GM18498 (cell line): Measurements from ENCODE around the gene SEMA3C.

Source experiments
- ATAC-seq: cut with Tn5 transposase; IDR thresholded peaks from one replicate; pipeline ENCODE4 v1.9.1; 2021; ENCODE audit warnings: mild to moderate bottlenecking, moderate library complexity; ENCODE audit not compliant: unreplicated experiment

The SEMA3C gene

DNA sequence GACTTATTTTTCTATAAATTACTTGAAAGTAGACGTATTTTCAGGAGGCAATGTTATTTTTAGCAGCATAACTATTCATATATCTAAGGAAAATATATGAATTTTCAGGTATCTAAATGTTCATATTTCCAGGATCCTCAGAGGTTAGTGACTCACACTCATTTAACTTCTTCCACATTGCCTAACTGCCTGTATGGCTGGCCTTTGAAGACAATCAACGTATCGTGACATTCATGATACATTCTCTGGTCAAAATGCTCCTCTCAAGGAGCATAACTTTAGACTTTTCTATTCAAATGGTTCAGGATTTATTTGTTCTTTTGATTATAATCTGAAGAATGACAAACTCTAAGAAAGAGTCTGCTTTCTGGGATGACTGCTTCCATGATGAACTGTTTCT, 89.3 kb downstream of the SEMA3C start:
- no peak for ATAC-seq

DNA sequence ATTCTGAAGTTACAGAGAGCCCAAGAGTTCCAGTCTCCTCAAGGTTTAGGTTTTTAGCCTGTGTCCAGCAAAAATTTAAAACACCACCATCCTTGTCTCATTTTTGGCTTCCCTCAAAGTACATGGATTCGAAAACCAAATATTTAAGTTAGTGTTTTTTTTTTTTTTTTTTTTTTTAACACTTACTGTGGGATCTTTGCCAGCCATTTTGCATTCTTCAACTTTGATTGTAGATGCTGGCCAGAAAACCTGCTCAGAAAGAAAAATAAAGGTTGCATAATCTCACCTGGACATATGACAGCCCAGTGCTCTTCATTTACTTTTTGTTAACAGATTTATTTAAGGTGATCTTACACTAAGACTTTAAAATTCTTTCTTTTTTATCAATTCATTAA, 91.6 kb downstream of the SEMA3C start:
- ATAC-seq, result no peak

DNA sequence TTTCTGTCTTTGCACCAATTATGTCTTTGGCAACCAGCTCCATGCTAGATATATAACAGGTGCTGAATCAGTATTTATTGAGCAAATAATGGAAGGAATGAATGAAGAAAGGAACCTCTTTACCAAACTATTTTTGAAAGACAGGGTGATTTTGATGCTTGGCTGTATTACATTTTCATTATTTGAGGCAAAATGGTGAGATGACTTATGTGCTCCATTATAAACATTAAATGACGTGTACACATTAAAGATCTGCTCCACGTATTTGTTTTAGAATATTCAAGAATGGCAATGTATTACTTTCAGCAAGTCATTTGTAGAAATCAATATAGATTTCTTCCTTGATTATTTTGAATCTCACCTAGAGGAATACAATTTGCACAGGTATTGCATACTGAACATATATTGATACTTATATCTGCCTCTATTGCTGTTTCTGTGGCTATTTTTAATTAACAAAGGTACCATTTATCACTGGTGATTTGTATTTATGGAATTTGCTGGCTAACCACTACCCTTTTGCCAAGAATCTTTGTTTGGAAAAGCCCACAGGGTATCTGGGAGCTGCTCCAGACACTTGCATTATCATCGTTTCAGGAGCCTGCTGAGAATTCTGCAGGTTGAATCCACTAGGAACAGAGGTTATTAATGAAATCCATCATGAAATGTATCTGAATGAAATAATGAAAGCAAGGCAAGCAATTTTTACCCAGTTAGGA, 92.2 kb downstream of the SEMA3C start:
- no peak for ATAC-seq

DNA sequence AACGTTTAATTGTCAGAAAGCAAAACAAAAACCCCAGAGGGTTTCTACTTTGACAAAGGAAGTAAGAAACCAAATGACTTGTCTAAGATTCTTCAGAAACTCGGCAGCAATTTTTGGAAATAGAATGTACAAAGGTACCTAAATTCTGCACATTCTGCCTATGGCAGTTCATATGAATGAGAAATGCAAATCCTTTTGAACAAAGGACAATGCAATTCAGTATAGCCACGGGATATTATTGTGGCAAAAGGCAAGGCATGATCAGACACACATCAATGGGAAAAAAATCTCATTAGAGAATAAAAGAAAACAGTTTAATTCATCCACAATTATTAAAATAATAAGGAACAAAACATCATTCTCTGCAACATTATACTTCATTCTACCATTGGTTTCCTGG, 93.4 kb downstream of the SEMA3C start:
- no peak for ATAC-seq

DNA sequence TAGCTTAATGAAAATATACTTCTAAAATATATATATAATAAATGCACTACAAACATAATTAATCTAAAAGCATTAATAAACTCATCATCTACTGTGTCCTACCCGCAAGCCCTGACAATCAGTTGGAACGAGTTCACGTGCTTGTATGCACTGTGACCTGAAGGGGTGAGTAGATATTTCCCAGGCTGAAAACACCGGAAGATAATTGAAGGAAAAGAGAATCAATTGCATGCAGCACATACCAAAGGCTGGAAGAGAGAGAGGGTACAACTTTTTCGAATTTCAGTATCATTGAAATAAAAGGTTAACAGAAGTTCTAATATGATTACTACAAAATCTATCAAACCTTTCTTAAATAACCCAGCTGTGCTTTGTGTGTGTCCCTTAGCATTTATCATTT, 94.6 kb downstream of the SEMA3C start:
- no peak for ATAC-seq

DNA sequence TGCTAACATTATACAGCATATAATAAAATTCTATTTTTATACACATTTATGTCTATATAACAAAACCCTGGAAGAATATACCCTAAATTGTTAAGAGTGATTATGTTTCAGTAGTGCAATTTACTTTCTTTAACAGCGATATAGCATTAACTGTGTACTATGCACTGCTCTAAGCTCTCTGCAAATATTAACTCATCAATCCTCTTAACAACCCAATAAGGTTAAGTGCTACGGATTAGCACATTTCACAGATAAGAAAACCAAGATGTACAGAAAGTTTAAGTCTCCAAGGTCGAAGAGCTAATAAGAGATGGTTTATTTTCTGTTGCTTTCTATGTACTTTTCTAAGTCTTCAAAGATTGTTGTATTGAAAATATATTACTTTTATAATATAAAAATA, 95.8 kb downstream of the SEMA3C start:
- no peak for ATAC-seq

DNA sequence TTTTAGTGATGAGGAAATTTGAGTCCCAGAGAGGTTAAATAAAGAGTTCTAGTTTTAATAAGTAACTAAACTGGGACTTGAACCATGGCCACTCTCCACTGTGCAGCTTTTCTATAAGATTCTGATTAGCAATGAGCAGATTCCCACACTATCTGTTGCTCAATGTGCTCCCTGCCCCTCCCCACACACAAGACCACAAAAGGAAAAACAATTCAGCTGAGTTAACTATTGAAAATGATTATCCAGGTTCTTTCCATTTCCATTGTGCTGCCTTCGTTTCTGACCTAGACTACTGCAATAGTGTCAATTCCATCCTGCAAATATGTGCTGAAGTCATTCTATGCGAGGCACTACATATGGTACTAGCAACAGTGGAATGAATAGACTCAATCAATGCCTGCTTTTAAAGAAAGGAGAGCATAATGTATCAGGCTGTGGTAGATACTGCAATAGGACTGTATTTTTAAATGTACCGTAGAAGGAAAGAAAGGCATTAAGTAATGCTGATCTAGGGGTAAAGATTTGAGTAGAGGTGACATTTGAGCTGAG, 97.0 kb downstream of the SEMA3C start:
- no peak for ATAC-seq

- no peak for ATAC-seq
Observed at GRCh38 chr7:80819503-80819902, 99.3 kb downstream of the SEMA3C start.

DNA sequence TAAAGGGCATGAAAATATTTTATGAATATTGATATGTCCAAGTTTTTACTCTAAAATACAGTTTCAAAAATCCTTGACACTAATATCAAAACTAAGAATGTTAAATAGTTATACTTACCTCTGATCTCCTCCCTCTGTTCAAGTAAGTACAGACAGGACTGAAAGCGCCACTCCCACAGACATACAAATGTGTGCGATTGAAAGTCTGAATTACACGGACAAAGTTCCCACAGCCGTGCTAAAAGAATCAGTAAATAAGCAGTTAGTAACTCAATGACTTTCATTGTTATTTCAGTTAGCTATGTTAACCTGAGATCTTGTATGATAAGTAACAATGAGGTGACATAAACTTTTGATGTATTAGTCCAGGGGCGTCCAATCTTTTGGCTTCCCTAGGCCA, 100.7 kb downstream of the SEMA3C start:
- no peak for ATAC-seq

DNA sequence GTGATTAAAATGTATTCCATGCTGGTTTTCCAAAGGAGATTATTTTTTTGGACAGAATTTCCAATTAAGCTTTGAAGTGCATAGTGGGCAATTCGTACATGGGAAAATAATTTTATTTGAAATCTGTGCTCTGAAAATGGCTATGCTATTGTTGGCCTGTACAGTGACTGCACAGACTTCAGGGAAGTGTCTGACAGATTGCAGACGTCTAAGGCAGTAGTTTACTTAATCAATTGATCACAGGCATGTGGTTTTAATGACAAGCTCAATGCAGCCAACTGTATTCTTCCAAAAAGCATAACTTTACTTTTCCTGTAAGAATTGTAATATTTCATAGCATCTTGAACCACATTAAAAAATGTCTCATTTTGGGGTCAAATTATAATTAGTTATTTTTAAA, 102.0 kb downstream of the SEMA3C start:
- no peak for ATAC-seq

- no peak for ATAC-seq
Observed at GRCh38 chr7:80815733-80816132, 103.1 kb downstream of the SEMA3C start.

GRCh38 chr7:80809545-80809944, 109.3 kb downstream of the SEMA3C start:
- no peak for ATAC-seq

- ATAC-seq, result no peak
Observed at GRCh38 chr7:80807166-80807900, 111.5 kb downstream of the SEMA3C start.

DNA sequence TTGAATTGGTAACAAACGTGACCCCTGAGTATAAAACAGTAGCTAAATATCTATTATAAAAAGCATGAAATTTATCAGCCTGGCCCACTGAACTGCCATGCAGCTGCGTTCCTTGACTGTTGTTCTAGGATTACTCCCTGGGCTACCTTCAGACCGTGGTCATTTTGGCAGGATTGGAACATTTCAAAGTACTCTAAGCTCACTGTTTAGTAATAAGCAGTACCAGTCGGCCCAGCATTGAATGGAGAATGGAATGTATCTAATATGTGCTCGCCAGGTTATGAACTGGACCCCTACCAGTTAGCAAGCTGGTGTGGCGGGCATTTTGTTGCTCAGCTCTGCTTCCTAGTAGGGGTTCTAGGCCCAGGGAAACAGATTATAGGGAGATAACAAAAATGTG, 112.2 kb downstream of the SEMA3C start:
- no peak for ATAC-seq

- ATAC-seq, result no peak
Observed at GRCh38 chr7:80804589-80804988, 114.3 kb downstream of the SEMA3C start.

DNA sequence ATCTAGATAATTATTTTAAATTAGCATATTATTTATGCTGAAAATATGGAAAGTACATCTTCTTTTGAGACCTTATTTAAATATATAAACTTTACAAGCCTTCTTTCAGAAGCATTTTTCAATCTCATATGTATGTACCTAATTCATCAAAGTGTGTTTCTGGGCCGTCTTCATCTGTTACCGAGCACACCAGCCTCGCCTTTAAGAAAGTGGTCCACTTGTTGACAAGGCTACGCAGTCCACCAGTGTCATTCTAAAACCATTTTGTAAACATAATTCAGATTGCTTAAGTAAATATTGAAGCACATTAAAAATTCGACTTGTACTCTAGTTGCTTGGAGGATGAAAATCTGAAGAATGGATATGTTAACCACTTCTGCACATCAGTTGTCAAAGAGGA, 116.3 kb downstream of the SEMA3C start:
- ATAC-seq, result no peak

DNA sequence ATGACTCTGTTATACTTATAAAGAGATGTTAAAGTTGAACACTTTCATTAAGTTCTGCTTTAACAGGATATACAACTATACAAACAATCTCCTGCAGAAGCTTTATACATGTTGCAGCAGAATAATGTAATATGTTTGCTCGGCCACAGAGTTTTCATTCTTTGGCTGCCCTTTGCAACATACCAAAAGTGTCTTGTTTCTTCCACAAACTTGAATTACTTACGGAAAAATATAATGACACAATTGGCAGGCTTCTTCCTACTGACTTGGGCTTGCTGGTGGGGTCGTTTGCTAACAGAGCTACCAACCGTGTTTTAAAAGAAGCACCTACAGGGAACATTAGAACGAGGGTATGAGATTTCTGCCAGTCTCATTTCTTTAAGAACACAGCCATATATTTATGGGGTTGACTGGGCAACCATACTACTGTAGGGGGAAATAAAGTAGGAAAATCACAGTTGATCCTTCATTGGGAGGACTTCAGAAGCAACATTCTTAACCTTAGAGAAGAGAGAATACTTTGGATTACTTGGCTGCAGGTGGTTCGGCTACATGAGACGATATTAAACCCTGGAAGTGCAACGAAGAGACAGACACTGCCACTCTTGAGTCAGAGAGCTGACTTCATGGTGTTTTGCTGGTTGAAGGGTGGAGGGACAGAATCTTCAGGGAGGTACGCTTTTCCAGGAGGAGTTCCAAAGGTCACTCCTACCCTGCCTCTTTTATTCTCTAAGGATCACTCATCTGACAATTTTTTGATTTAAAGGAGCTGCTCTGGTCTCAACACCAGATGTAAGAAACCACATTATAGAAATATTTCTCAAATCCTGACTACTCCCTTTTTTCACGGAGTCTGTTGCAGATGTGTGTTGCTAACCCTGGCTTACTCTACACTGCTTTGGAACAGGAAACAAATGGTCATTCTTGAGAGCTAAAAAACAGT, 123.9 kb downstream of the SEMA3C start:
- ATAC-seq, result no peak

DNA sequence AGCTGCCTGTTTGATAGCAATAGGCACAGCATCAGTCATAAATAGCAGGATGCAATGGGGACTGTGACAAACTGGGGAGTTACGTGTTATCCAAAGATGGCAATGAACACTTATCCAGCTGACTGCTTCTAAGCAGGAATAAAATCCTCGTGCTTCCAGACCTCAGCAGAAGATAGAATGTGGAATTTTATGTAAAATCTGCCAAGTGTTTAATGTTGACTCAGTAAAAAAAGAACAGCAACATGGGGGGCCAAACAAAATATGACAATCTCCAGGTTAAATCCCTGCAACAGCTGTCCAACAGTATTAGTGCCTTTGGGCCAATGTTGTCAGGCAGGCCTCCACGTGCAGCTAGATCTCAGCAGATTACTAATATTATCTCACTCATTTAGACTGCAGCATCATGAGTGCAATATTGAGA, 127.3 kb downstream of the SEMA3C start:
- ATAC-seq, result no peak

DNA sequence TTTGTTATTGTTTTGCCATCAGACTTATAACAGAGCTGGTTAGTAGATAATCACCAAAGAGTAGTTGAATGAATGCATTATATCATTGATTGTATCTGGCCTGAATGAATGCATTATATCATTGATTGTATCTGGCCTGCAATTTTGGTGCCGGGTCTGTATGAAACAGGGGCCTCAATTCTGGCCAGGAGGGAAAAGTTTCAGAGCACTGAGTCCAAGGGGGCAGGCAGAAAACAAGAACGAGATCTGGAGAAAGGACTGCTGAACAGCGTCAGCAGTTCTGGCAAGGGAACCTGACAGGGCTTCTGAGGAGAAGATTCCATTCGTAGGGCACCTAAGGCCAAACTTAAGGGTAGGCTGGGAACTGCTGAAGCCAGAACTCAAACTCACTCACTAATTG, 128.0 kb downstream of the SEMA3C start:
- ATAC-seq, result no peak

- no peak for ATAC-seq
Observed at GRCh38 chr7:80787721-80788120, 131.1 kb downstream of the SEMA3C start.

- ATAC-seq, result no peak
Observed at GRCh38 chr7:80785961-80786536, 132.8 kb downstream of the SEMA3C start.
